Measurements from ENCODE around the gene CTRB2. TPM values are rescaled to one million over a fixed set of nuclear protein-coding genes. Genes with fewer than 3 reads are reported as not detected.

Gene CTRB2
- total and polyA plus RNA-seq, 2 of the 8 experiments (the other 6 are each of a cell fraction or from before 2014, with no cell fraction given), result not detected

DNA sequence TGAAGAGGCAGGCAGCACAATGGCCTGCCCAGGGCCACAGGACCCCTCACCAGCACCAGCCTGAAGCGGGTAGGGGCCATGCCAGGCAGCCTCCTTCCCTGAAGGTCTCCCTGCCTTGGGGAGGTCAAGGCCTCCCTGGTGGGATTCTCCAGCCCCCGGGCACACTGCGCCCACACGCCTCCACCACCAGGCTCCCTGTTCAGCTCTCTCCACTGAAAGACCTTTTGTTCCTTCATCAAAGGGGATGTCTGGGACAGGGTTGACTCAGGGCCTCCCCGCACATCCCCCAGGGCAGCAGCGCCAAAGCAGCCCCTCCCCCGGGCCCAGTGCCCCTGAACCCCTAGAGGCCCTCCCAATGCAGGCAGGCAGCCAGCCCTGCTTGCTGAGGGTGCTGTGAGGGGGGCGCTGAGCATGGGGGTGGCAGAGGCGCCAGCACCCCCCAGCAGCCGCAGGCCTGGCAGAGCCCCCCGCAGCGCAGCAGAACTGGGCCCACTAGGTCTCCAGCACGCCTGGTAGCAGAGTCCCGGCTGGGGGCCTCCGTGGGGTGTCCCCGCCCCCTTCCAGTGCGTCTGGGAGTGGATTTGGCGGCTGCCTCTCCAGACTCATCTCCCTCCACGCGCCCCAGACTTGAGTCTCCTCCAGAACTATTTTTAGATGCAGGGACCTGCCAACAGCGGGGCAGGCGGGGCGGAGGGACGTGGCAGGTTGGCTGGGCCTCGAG is 31.3 kb upstream of the CTRB2 start:
- Histone ChIP-seq H3K27ac (ENCODE audit: low read depth, low read length) (peak overlapping the region; percentile 49; the same call in 1 of the 2 replicates), H3K36me3 (ENCODE audit: control insufficient read depth in 2 of 4, insufficient read depth in 4 of 4, low read length in 3 of 4) (peaks cover 2 to 53% (median 19%) of the 10 kb centered on the region in 4 experiments; a peak in 7 of 8 replicates), H3K23me2 (ENCODE audit: low read depth, low read length) (no peaks in the 10 kb centered on the region), H3K9me3 (ENCODE audit: insufficient read depth in 2 of 2, low read depth in 1 of 2, low read length in 1 of 2) (no peaks in the 10 kb centered on the region), H3K56ac (replicated peaks; ENCODE audit: insufficient read length, low read depth, low read length) (no peak overlapping the region), H3K14ac (ENCODE audit: insufficient read length) (no peak overlapping the region), H2AFZ (ENCODE audit: low read length) (no peak overlapping the region), H3K4ac (replicated peaks; ENCODE audit: insufficient read length, low read depth, low read length) (no peak overlapping the region), H3K18ac (ENCODE audit: extremely low read depth, low read length) (no peak overlapping the region), H3K4me1 (replicated peaks in 1 of 4; ENCODE audit: control insufficient read depth in 3 of 4, insufficient read depth in 4 of 4, low read length in 3 of 4) (peaks cover 0 to 6% (median 2%) of the 10 kb centered on the region in 4 experiments; a peak in 2 of 7 replicates), H3K23ac (ENCODE audit: insufficient read length) (no peak overlapping the region), H2BK5ac (ENCODE audit: low read depth, low read length) (peak overlapping the region; percentile 6), H2BK15ac (ENCODE audit: low read length) (no peak overlapping the region), H3K27me3 (replicated peaks in 1 of 4; ENCODE audit: control insufficient read depth in 3 of 4, extremely low read depth in 1 of 4, insufficient read depth in 3 of 4, low read length in 3 of 4) (no peaks in the 10 kb centered on the region), H4K91ac (replicated peaks; ENCODE audit: insufficient read length, low read length) (no peak overlapping the region), H3K79me1 (ENCODE audit: low read depth, low read length) (peaks cover 15% of the 10 kb centered on the region; the same call in 1 of the 2 replicates), H4K20me1 (replicated peaks in 1 of 2; ENCODE audit: control insufficient read depth in 1 of 2, insufficient read depth in 2 of 2, low read length in 2 of 2) (peaks cover 25 to 42% of the 10 kb centered on the region in 2 experiments), H4K5ac (ENCODE audit: insufficient read length, low read depth, low read length) (no peak overlapping the region), H4K8ac (ENCODE audit: extremely low read depth, insufficient read depth, low read length) (peak overlapping the region; percentile 38), H2AK5ac (ENCODE audit: low read depth, low read length) (no peak overlapping the region), H3K4me3 (ENCODE audit: extremely low read depth in 1 of 4, insufficient read depth in 2 of 4, low read depth in 3 of 4, low read length in 4 of 4) (no peak overlapping the region), H2BK12ac (ENCODE audit: low read depth, low read length) (no peak overlapping the region), H3K4me2 (ENCODE audit: insufficient read depth in 1 of 2, low read depth in 2 of 2, low read length in 2 of 2) (no peak overlapping the region), H3K79me2 (ENCODE audit: control insufficient read depth in 1 of 2, insufficient read depth in 2 of 2, low read length in 2 of 2) (peaks cover 0 to 43% of the 10 kb centered on the region in 2 experiments; a peak in 2 of 4 replicates), H2BK120ac (replicated peaks; ENCODE audit: low read depth, low read length) (no peak overlapping the region), H2BK20ac (ENCODE audit: low read length) (no peak overlapping the region), H3K9ac (replicated peaks in 1 of 4; ENCODE audit: extremely low read depth in 1 of 4, low read depth in 3 of 4, low read length in 3 of 4) (no peak overlapping the region; a peak in 1 of 7 replicates)
- CTCF ChIA-PET (ENCODE audit: partially characterized antibody), result interaction anchor here (0.6 to 10.8 kb wide), 10 partner anchors 9 to 67 kb away, joined by 3 to 236 read pairs (median 3); partner anchors contain the start of gene BCAR1
- FAIRE-seq (no peak), DNase-seq (ENCODE audit: low read depth in 1 of 2, low spot score in 2 of 2) (no peak)
- whole genome bisulfite sequencing, 2 experiments (ENCODE audit: extremely low coverage in 1 of 2, insufficient coverage in 1 of 2, insufficient read length in 1 of 2, insufficient replicate concordance in 2 of 2, low coverage in 1 of 2, low lambda C conversion rate in 2 of 2, missing lambda C conversion rate in 1 of 2), result 96% methylated on average over 22 of the region's 25 CpGs; no CpG with 5 or more reads in 1 of the 2 experiments
- TF ChIP-seq SP1 (IDR thresholded peaks at IDR 0.05; ENCODE audit: low read depth, low read length), result no peak
- TF ChIP-seq POLR2AphosphoS5 (IDR thresholded peaks at IDR 0.05; ENCODE audit: low read depth, low read length), result no peak
- no peak for TF ChIP-seq CBX5 (IDR thresholded peaks at IDR 0.05; ENCODE audit: low read depth, low read length)
- no peak for TF ChIP-seq GABPA (IDR thresholded peaks at IDR 0.05; ENCODE audit: borderline replicate concordance, insufficient read depth, low read length)
- no peak for TF ChIP-seq E2F6 (IDR thresholded peaks at IDR 0.05)
- POLR2A ChIA-PET (ENCODE audit: partially characterized antibody), result interaction anchor here (0.6 to 22.7 kb wide), 4 partner anchors 9 to 398 kb away, joined by 3 to 375 read pairs (median 6); partner anchors contain the start of gene BCAR1
